HepG2 (cell line): ENCODE data around the gene SMARCE1. TPM values are rescaled to one million over a fixed set of nuclear protein-coding genes. Genes with fewer than 3 reads are reported as not detected.

ENCODE experiments used
- BHLHE40 ChIP-seq: IDR thresholded peaks from 2 replicates; pipeline ENCODE4 v1.6.1; 2011; ENCODE audit warnings: low read length, improper control_type of control experiment
- HNF4G ChIP-seq, 2 experiments: sonication (generic) in 1 of 2; formaldehyde crosslinking in 1 of 2; IDR thresholded peaks; 2 replicates each; pipeline versions ENCODE4 v1.4.0 to v1.6.1; 2011 to 2020; ENCODE audit warnings: borderline replicate concordance in 2 of 2, low read depth in 2 of 2, mild to moderate bottlenecking in 2 of 2, low read length in 1 of 2, missing genetic modification reagents in 1 of 2, moderate library complexity in 1 of 2
- HOMEZ ChIP-seq: IDR thresholded peaks from 2 replicates; pipeline ENCODE4 v1.6.1; 2016; ENCODE audit warnings: low read depth
- HOXD1 ChIP-seq: sonication (generic); formaldehyde crosslinking; IDR thresholded peaks from 2 replicates; pipeline ENCODE4 v1.5.0; 2020; ENCODE audit warnings: missing genetic modification reagents
- ISL2 ChIP-seq: sonication (generic); formaldehyde crosslinking; IDR thresholded peaks from 2 replicates; pipeline ENCODE4 v1.5.0; 2020; ENCODE audit warnings: missing genetic modification reagents
- KDM6A ChIP-seq: IDR thresholded peaks from 2 replicates; pipeline ENCODE4 v1.6.1; 2016; ENCODE audit warnings: low read depth
- U2AF2 ChIP-seq: fragments of 200-400 bp; formaldehyde crosslinking; IDR thresholded peaks from 2 replicates; pipeline ENCODE4 v1.6.1; 2017; ENCODE audit warnings: low read depth, mild to moderate bottlenecking, low read length
- ZEB1 ChIP-seq: IDR thresholded peaks from 2 replicates; pipeline ENCODE4 v1.6.1; 2012; ENCODE audit warnings: mild to moderate bottlenecking, low read depth, inconsistent platforms; ENCODE audit not compliant: insufficient replicate concordance
- ZFP36L2 ChIP-seq: sonication (generic); formaldehyde crosslinking; IDR thresholded peaks from 2 replicates; pipeline ENCODE4 v1.4.0; 2020; ENCODE audit warnings: missing genetic modification reagents
- ZNF121 ChIP-seq: sonication (generic); formaldehyde crosslinking; IDR thresholded peaks from 2 replicates; pipeline ENCODE4 v1.5.0; 2020; ENCODE audit warnings: mild to moderate bottlenecking, missing genetic modification reagents
- ZNF224 ChIP-seq: sonication (generic); formaldehyde crosslinking; IDR thresholded peaks from 2 replicates; pipeline ENCODE4 v1.5.0; 2020; ENCODE audit warnings: mild to moderate bottlenecking, missing genetic modification reagents
- ZNF569 ChIP-seq: sonication (generic); formaldehyde crosslinking; IDR thresholded peaks from 2 replicates; pipeline ENCODE4 v1.5.0; 2020; ENCODE audit warnings: mild to moderate bottlenecking, missing genetic modification reagents, moderate library complexity, borderline replicate concordance
- ZNF737 ChIP-seq: sonication (generic); formaldehyde crosslinking; IDR thresholded peaks from 2 replicates; pipeline ENCODE4 v1.5.0; 2020; ENCODE audit warnings: missing genetic modification reagents, mild to moderate bottlenecking, borderline replicate concordance
- ZNF746 ChIP-seq: sonication (generic); formaldehyde crosslinking; IDR thresholded peaks from 2 replicates; pipeline ENCODE4 v1.8.0; 2022; ENCODE audit warnings: mild to moderate bottlenecking, missing genetic modification reagents
- polyA plus RNA-seq, 8 experiments: library from polyadenylated mRNA; depleted of rRNA in 3 of 8; stranded (reverse) in 7 of 8; unstranded in 1 of 8; fragments of >200 nt; fragmentation: Illumina TruSeq in 4 of 8; extraction: Trizol in 4 of 8; gene quantifications; 2 replicates each; pipeline versions ENCODE4 v1.2.1 to v1.2.3, GENCODE V29; 2011 to 2016; ENCODE audit warnings: low read depth in 4 of 8, missing spikeins in 1 of 8, mixed read lengths in 1 of 8; ENCODE audit not compliant: insufficient read depth in 1 of 8
- total RNA-seq, 5 experiments: library from RNA; depleted of rRNA; stranded (reverse); fragments of >200 nt; fragmentation: Illumina TruSeq; extraction: Trizol; gene quantifications; 2 replicates each; pipeline ENCODE4 v1.2.3, GENCODE V29; 2016; ENCODE audit warnings: low read depth in 1 of 5
- TF ChIP-seq, protein P1 (sequence below): sonication (generic); formaldehyde crosslinking; conservative IDR thresholded peaks from 2 replicates; pipeline ENCODE4 v1.4.0; 2020; ENCODE audit warnings: mild to moderate bottlenecking, missing genetic modification reagents, moderate library complexity
- TF ChIP-seq, protein P2 (sequence below): sonication (generic); formaldehyde crosslinking; IDR thresholded peaks from 2 replicates; pipeline ENCODE4 v1.4.0; 2020; ENCODE audit warnings: missing genetic modification reagents, borderline replicate concordance
- TF ChIP-seq, protein P3 (sequence below): sonication (generic); formaldehyde crosslinking; IDR thresholded peaks from 2 replicates; pipeline ENCODE4 v1.8.1; 2023; ENCODE audit warnings: mild to moderate bottlenecking, moderate library complexity, missing genetic modification reagents

Gene SMARCE1
- total and polyA plus RNA-seq, 2 of the 13 experiments (the other 11 are each of a cell fraction or from before 2014, with no cell fraction given), result 43.5 to 127 TPM

DNA sequence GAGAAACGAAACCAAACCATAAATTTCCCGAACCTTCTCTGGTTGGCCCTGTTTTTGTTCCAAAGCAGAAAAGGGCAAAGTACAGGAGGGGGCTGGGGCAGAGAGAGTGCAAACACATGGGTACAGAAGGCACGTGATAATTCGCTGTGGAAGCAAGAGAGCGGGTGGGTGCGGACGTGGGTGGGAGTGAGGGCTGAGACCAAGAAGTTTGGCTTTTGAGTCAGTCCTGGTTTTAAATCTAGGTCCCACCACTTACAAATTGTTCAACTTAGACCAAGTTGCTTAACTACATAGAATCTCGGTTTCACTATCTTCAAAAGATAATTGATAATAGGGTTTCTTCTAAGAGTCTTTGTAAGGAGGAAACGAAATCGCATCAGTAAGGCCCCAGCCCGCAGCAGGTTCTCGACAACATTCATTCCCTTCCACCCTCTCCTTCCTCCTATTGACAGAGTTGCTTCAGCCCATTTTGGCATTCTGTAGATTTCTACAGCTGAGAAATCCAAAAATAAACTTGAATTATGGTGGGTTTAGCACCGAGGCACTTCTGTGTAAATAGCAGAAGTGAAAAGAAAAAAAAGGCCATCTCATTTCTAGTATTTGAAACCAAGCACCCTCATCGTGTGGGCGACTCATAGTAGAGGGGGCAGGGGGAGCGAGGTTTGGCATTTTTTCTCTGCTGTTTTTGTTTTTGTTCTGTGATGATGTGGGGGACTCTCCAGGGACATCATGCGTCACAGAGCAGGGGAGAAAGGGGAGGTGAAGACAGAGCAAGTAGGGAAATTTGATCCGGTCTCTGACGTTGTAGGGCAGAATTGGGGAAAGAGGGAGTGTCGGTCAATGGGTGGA is 48.8 kb downstream of the SMARCE1 start (continued):
- TF ChIP-seq ZNF737 (CRISPR knock-in tag) (no peak), ZFP36L2 (CRISPR knock-in tag) (no peak), HNF4G (IDR thresholded peaks at IDR 0.05; ENCODE audit: borderline replicate concordance, low read depth, low read length) (peak; percentile 46; the same call in 1 of the 2 replicates), HNF4G (CRISPR knock-in tag; IDR thresholded peaks at IDR 0.05; ENCODE audit: borderline replicate concordance, low read depth) (no peak), BHLHE40 (peak; percentile 67), ZNF569 (CRISPR knock-in tag) (no peak), KDM6A (0 out of 2 replicates have a peak, but pooled peaks have one; percentile 24), ISL2 (CRISPR knock-in tag) (0 out of 2 replicates have a peak, but pooled peaks have one; percentile 15), ZNF746 (CRISPR knock-in tag) (no peak), ZNF224 (CRISPR knock-in tag) (0 out of 2 replicates have a peak, but pooled peaks have one; percentile 62), ZEB1 (no peak), U2AF2 (no peak), HOXD1 (CRISPR knock-in tag) (no peak), HOMEZ (CRISPR knock-in tag) (peak; percentile 12; the same call in 1 of the 2 replicates), ZNF121 (CRISPR knock-in tag) (no peak)
- TF ChIP-seq, protein P1, sequence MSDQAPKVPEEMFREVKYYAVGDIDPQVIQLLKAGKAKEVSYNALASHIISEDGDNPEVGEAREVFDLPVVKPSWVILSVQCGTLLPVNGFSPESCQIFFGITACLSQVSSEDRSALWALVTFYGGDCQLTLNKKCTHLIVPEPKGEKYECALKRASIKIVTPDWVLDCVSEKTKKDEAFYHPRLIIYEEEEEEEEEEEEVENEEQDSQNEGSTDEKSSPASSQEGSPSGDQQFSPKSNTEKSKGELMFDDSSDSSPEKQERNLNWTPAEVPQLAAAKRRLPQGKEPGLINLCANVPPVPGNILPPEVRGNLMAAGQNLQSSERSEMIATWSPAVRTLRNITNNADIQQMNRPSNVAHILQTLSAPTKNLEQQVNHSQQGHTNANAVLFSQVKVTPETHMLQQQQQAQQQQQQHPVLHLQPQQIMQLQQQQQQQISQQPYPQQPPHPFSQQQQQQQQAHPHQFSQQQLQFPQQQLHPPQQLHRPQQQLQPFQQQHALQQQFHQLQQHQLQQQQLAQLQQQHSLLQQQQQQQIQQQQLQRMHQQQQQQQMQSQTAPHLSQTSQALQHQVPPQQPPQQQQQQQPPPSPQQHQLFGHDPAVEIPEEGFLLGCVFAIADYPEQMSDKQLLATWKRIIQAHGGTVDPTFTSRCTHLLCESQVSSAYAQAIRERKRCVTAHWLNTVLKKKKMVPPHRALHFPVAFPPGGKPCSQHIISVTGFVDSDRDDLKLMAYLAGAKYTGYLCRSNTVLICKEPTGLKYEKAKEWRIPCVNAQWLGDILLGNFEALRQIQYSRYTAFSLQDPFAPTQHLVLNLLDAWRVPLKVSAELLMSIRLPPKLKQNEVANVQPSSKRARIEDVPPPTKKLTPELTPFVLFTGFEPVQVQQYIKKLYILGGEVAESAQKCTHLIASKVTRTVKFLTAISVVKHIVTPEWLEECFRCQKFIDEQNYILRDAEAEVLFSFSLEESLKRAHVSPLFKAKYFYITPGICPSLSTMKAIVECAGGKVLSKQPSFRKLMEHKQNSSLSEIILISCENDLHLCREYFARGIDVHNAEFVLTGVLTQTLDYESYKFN (CRISPR knock-in tag), result 0 out of 2 replicates have a peak, but pooled peaks have one; percentile 25
- TF ChIP-seq, protein P2, sequence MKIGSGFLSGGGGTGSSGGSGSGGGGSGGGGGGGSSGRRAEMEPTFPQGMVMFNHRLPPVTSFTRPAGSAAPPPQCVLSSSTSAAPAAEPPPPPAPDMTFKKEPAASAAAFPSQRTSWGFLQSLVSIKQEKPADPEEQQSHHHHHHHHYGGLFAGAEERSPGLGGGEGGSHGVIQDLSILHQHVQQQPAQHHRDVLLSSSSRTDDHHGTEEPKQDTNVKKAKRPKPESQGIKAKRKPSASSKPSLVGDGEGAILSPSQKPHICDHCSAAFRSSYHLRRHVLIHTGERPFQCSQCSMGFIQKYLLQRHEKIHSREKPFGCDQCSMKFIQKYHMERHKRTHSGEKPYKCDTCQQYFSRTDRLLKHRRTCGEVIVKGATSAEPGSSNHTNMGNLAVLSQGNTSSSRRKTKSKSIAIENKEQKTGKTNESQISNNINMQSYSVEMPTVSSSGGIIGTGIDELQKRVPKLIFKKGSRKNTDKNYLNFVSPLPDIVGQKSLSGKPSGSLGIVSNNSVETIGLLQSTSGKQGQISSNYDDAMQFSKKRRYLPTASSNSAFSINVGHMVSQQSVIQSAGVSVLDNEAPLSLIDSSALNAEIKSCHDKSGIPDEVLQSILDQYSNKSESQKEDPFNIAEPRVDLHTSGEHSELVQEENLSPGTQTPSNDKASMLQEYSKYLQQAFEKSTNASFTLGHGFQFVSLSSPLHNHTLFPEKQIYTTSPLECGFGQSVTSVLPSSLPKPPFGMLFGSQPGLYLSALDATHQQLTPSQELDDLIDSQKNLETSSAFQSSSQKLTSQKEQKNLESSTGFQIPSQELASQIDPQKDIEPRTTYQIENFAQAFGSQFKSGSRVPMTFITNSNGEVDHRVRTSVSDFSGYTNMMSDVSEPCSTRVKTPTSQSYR (CRISPR knock-in tag), result peak; percentile 63; the same call in 1 of the 2 replicates
- TF ChIP-seq, protein P3, sequence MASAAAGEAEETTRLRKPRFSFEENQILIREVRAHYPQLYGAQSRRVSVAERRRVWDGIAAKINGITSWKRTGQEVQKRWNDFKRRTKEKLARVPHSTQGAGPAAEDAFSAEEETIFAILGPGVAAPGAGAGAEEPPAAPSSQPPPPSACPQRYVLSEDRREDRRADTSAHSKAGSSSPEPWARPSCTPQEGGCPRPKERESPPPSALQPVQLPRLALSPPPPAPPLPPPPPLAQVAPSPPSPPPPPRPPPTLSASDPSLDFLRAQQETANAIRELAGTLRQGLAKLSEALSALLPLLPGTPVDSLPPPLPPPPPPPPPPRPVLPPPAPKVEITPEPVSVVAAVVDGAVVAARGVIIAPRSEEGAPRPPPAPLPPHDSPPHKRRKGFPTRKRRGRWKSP (CRISPR knock-in tag), result 0 out of 2 replicates have a peak, but pooled peaks have one; percentile 22
